NCI-H82 treated with DMSO at 0.1 percent for 48 hours (cell line): ENCODE data around the gene STK10.
A peak's percentile ranks its signal among the peaks of the same experiment; 100 is the strongest.
"Not testable (repeated sequence)": the region's sequence is repeated elsewhere in the genome, so short reads cannot be mapped to it uniquely, and the experiment has no call there.

ENCODE experiments used
- DNase-seq: peaks from one replicate; lab custom pipeline; 2025; ENCODE audit not compliant: unreplicated experiment; lab: John Stamatoyannopoulos, UW

The STK10 gene

GRCh38 chr5:172029876-172030275 lies 158.1 kb downstream of the STK10 start:
- DNase-seq = no peak

- DNase-seq = no peak
These were observed 159.9 kb downstream of the STK10 start for GRCh38 chr5:172028167-172028566.

- DNase-seq = not testable (repeated sequence)
These were observed 167.8 kb downstream of the STK10 start for GRCh38 chr5:172020110-172020786.

- no peak for DNase-seq
These were observed 172.7 kb downstream of the STK10 start for GRCh38 chr5:172015346-172015745.

- no peak for DNase-seq
These were observed 177.7 kb downstream of the STK10 start for GRCh38 chr5:172010278-172010677.

GRCh38 chr5:172009536-172010270 lies 178.3 kb downstream of the STK10 start:
- no peak for DNase-seq

- DNase-seq = no peak
These were observed 179.3 kb downstream of the STK10 start for GRCh38 chr5:172008689-172009141.

- DNase-seq = no peak
These were observed 179.9 kb downstream of the STK10 start for GRCh38 chr5:172008111-172008455.

- no peak for DNase-seq
These were observed 180.6 kb downstream of the STK10 start for GRCh38 chr5:172007175-172008110.

GRCh38 chr5:172006321-172007174 lies 181.5 kb downstream of the STK10 start, which contains the start of gene FBXW11:
FBXW11 (minus strand) TSS chr5:172006638; CDS start chr5:172006502, 136 bp downstream.
- DNase-seq = peak; percentile 71

GRCh38 chr5:172005708-172006320 lies 182.2 kb downstream of the STK10 start:
- no peak for DNase-seq

- DNase-seq = no peak
These were observed 183.2 kb downstream of the STK10 start for GRCh38 chr5:172004824-172005237.

- DNase-seq = no peak
These were observed 184.3 kb downstream of the STK10 start for GRCh38 chr5:172003746-172004145.

- no peak for DNase-seq
These were observed 185.0 kb downstream of the STK10 start for GRCh38 chr5:172002840-172003512.

- no peak for DNase-seq
These were observed 185.7 kb downstream of the STK10 start for GRCh38 chr5:172002310-172002709.

- no peak for DNase-seq
These were observed 188.1 kb downstream of the STK10 start for GRCh38 chr5:171999877-172000276.

- no peak for DNase-seq
These were observed 188.9 kb downstream of the STK10 start for GRCh38 chr5:171999100-171999499.

- DNase-seq = no peak
These were observed 191.0 kb downstream of the STK10 start for GRCh38 chr5:171997011-171997410.

GRCh38 chr5:171992813-171993212 lies 195.2 kb downstream of the STK10 start:
- no peak for DNase-seq
